Heart left ventricle (tissue), 16 donors: ENCODE results near the gene CYP4F3. TPM values are rescaled to one million over a fixed set of nuclear protein-coding genes. Genes with fewer than 3 reads are reported as not detected.
"Not testable (repeated sequence)": the region's sequence is repeated elsewhere in the genome, so short reads cannot be mapped to it uniquely, and the experiment has no call there.

ENCODE experiments used
- ATAC-seq, 4 donors: fragments of 200-7000 bp; cut with Tn5 transposase; one replicate each; pipeline ENCODE4 v1.9.1; 2020 to 2022; ENCODE audit warnings: moderate library complexity in 4 of 4, mild to moderate bottlenecking in 3 of 4, moderate number of reproducible peaks in 1 of 4
- DNase-seq, 5 donors: peaks; one replicate each; pipeline ENCODE4 v3.0.0-alpha.2; 2020
- H3K27ac ChIP-seq, 12 donors: fragments of 200-600 bp; sonication (generic) in 4 of 12; one replicate each; pipeline versions ENCODE4 v1.5.0 to v1.8.0; 2016 to 2022; ENCODE audit warnings: mild to moderate bottlenecking in 2 of 12
- H3K27me3 ChIP-seq, 9 donors: fragments of 200-600 bp; sonication (generic) in 2 of 9; one replicate each; pipeline versions ENCODE4 v1.5.1 to v1.8.0; 2016 to 2022; ENCODE audit warnings: mild to moderate bottlenecking in 3 of 9
- H3K36me3 ChIP-seq, 9 donors: fragments of 200-600 bp; sonication (generic) in 2 of 9; one replicate each; pipeline versions ENCODE4 v1.5.0 to v1.8.0; 2018 to 2022; ENCODE audit warnings: mild to moderate bottlenecking in 2 of 9
- H3K4me1 ChIP-seq, 12 donors: fragments of 200-600 bp; sonication (generic) in 4 of 12; one replicate each; pipeline versions ENCODE4 v1.5.0 to v1.8.0; 2016 to 2022; ENCODE audit warnings: mild to moderate bottlenecking in 3 of 12
- H3K4me3 ChIP-seq, 12 donors: fragments of 200-600 bp; sonication (generic) in 4 of 12; one replicate each; pipeline versions ENCODE4 v1.5.0 to v1.8.0; 2017 to 2022; ENCODE audit warnings: mild to moderate bottlenecking in 9 of 12, moderate library complexity in 4 of 12
- H3K9me3 ChIP-seq, 12 donors: fragments of 200-600 bp; sonication (generic) in 4 of 12; one replicate each; pipeline versions ENCODE4 v1.5.0 to v1.8.0; 2016 to 2022; ENCODE audit warnings: mild to moderate bottlenecking in 1 of 12
- POLR2A ChIP-seq, 2 donors: fragments of 450-650 bp; IDR thresholded peaks; one replicate each; pipeline ENCODE4 v1.6.1; 2017; ENCODE audit warnings: antibody characterized with exemption in 2 of 2, mild to moderate bottlenecking in 2 of 2, moderate library complexity in 2 of 2
- WGBS, 4 donors: extraction: QIAGEN DNeasy Blood & Tissue Kit in 2 of 4; methylation state at CpG; one replicate each; pipeline versions ENCODE4 v1.1.5 to v1.1.7; 2013 to 2018; 5-methylcytosine and 5-hydroxymethylcytosine counted together
- intact Hi-C, 10 donors: fragments of 100-400 bp; cut with DNase I; formaldehyde crosslinking; loops; one replicate each; pipeline versions ENCODE4 v1.11.1 to v1.14.2; 2022
- polyA plus RNA-seq, 2 donors: library from polyadenylated mRNA; stranded (reverse); fragments of 200-250 nt; gene quantifications; one replicate each; pipeline ENCODE4 v1.2.3, GENCODE V29; 2013
- total RNA-seq, 9 donors: library from RNA; depleted of rRNA in 2 of 9; stranded (reverse); fragments of >200 nt in 2 of 9; fragmentation: NEBNext Ultra II Directional in 3 of 9; extraction: Animal tissue kit (Norgen Biotek cat#: 25700) in 3 of 9; gene quantifications; one replicate each; pipeline versions ENCODE4 v1.1.0 to v1.2.4, GENCODE V29; 2016 to 2023
- TF ChIP-seq, protein P1 (sequence below), 12 donors: fragments of 200-600 bp; sonication (generic) in 4 of 12; IDR thresholded peaks; one replicate each; pipeline versions ENCODE4 v1.5.0 to v1.8.0; 2018 to 2022; ENCODE audit warnings: antibody characterized with exemption in 12 of 12, mild to moderate bottlenecking in 5 of 12
- donor health status: ischemic (EF 13 %, LVEDD 7.1; RV severe dilation, severe dysfunction).
- donor health status: healthy with polysubstance abuse.
- donor health status: DM: no; HTN: yes; CAD: no.
- donor health status: DM: no; HTN: no; CAD: no.
- donor health status: ischemic (EF 25% LVEDD 6.9; RV normal size, moderate dysfunction).
- donor health status: ischemic (EF 25% LVEDD 5.7; RV mildly dilated, moderate dysfunction).
- donor health status: healthy.
- donor health status: DM: yes; HTN: yes; CAD: no.
- donor health status: ischemic (EF 35%, LVEDD 5.7; RV mildly dilated, moderate dysfunction).
- donor health status: nonischemic (EF 11% LVEDD 7.7; RV severe dilation, severe dysfunction).
- donor health status: DM: yes; HTN: yes; CAD: no.
- donor health status: PGD.
- donor health status: ischemic (EF 29% LVEDD 5.4; RV normal size, mild dysfunction).
- donor health status: nonischemic (EF 23%, LVEDD 6.1; RV moderate dilation, normal function).

The CYP4F3 gene
- total and polyA plus RNA-seq, 11 donors, result 0.04 to 1.9 (median 0.29) TPM; not detected in 4

DNA sequence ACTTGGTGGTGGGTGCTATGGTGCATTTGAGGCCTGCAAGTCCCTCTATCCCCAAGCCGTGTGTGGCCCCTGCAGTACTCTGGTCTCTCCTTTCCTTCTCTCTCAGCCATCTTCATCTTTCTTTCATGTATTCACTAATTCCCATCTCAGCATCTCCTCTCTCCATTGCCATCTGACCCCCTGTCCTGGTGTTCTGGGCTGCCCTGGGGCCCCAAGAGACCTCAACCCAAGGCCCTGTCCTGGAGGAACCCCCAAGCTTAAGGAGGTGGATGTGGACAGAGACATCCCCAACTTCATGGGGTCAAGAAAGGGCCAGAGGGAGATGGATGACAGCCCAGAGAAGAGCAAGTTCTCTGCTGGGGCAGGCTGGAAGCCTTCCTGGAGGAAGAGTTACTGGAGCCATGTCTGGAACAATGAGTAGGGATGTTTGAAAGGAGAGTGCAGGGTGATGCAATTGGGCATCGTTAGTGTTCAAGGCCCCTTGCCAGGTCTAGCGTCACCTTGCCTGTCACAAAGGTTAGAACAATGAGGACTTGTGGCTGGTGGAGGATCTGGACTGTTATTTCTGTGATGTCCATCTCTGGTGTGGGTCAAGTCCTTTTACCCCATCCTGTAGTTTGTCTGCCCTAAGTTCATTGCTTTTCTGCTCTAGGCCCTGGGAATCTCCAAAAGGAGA, 3.5 kb downstream of the CYP4F3 start:
- TF ChIP-seq, protein P1, sequence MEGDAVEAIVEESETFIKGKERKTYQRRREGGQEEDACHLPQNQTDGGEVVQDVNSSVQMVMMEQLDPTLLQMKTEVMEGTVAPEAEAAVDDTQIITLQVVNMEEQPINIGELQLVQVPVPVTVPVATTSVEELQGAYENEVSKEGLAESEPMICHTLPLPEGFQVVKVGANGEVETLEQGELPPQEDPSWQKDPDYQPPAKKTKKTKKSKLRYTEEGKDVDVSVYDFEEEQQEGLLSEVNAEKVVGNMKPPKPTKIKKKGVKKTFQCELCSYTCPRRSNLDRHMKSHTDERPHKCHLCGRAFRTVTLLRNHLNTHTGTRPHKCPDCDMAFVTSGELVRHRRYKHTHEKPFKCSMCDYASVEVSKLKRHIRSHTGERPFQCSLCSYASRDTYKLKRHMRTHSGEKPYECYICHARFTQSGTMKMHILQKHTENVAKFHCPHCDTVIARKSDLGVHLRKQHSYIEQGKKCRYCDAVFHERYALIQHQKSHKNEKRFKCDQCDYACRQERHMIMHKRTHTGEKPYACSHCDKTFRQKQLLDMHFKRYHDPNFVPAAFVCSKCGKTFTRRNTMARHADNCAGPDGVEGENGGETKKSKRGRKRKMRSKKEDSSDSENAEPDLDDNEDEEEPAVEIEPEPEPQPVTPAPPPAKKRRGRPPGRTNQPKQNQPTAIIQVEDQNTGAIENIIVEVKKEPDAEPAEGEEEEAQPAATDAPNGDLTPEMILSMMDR (IDR thresholded peaks at IDR 0.05), result no peak
- no peak for TF ChIP-seq POLR2A (IDR thresholded peaks at IDR 0.05)
- H3K4me3 ChIP-seq, result no peak overlapping the region
- no peak for ATAC-seq
- 67 to 81% (median 80%) methylated on average over 3 of the region's 3 CpGs for WGBS, 4 donors
- no peak overlapping the region for H3K27ac ChIP-seq
- intact Hi-C loops, result no loop called here
- no peak for DNase-seq
- H3K36me3 ChIP-seq, result no peaks in the 10 kb centered on the region
- H3K4me1 ChIP-seq, result peaks cover 0 to 12% (median 0%) of the 10 kb centered on the region in 12 donors
- H3K9me3 ChIP-seq, result peaks cover 0 to 7% (median 0%) of the 10 kb centered on the region in 12 donors
- H3K27me3 ChIP-seq, result peaks cover 0 to 6% (median 0%) of the 10 kb centered on the region in 9 donors

GRCh38 chr19:15644816-15645215, 4.1 kb downstream of the CYP4F3 start:
- DNase-seq (no peak), ATAC-seq (no peak)
- peaks cover 0 to 7% (median 0%) of the 10 kb centered on the region in 12 donors for H3K9me3 ChIP-seq
- peaks cover 0 to 6% (median 0%) of the 10 kb centered on the region in 9 donors for H3K27me3 ChIP-seq
- H3K36me3 ChIP-seq, result no peaks in the 10 kb centered on the region
- no peak for TF ChIP-seq POLR2A (IDR thresholded peaks at IDR 0.05)
- TF ChIP-seq, protein P1 (IDR thresholded peaks at IDR 0.05), result no peak
- H3K27ac ChIP-seq, result no peak overlapping the region
- intact Hi-C loops, result no loop called here
- WGBS, 4 donors, result 45 to 60% (median 56%) methylated on average over 3 of the region's 3 CpGs
- H3K4me1 ChIP-seq, result peaks cover 0 to 12% (median 0%) of the 10 kb centered on the region in 12 donors
- H3K4me3 ChIP-seq, result no peak overlapping the region

- TF ChIP-seq, protein P1 (IDR thresholded peaks at IDR 0.05), result no peak
- TF ChIP-seq POLR2A (IDR thresholded peaks at IDR 0.05), result no peak
- Histone ChIP-seq H3K27ac (no peak overlapping the region), H3K36me3 (no peaks in the 10 kb centered on the region), H3K9me3 (peaks cover 0 to 7% (median 0%) of the 10 kb centered on the region in 12 donors), H3K27me3 (peaks cover 0 to 9% (median 0%) of the 10 kb centered on the region in 9 donors), H3K4me1 (no peaks in the 10 kb centered on the region), H3K4me3 (no peak overlapping the region)
- DNase-seq, result no peak
- no peak for ATAC-seq
- intact Hi-C loops, result no loop called here
- 56 to 71% (median 60%) methylated on average over 2 of the region's 2 CpGs for WGBS, 4 donors
These were observed 8.8 kb downstream of the CYP4F3 start for GRCh38 chr19:15649526-15649925.

GRCh38 chr19:15650123-15650522, 9.4 kb downstream of the CYP4F3 start:
- H3K4me1 ChIP-seq, H3K27ac ChIP-seq, DNase-seq, H3K9me3 ChIP-seq, H3K4me3 ChIP-seq, H3K36me3 ChIP-seq, intact Hi-C loops, ATAC-seq: not testable (repeated sequence)
- H3K27me3 ChIP-seq, result peaks cover 0 to 13% (median 0%) of the 10 kb centered on the region in 9 donors

DNA sequence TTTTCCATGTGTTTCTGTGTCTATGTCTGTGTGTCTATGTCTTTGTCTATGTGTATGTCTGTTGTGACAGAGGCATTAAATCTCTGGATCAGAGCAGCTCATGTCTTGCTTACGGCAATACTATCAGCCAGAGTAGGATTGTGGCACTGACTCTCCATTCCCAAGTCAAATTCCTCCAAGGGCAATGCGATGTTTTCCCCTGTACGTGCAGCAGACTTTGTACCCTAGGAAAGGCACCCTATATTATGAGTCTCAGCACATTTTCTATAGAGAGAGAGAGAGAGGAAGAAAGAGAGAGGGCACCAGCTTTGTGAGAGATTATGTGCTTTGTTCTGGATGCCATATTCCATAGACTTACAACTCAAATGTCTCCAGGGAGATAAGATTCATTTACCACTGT, 11.1 kb downstream of the CYP4F3 start:
- Histone ChIP-seq H3K4me3 (no peak overlapping the region), H3K36me3 (no peaks in the 10 kb centered on the region), H3K4me1 (no peaks in the 10 kb centered on the region), H3K9me3 (peaks cover 0 to 7% (median 0%) of the 10 kb centered on the region in 12 donors), H3K27me3 (peaks cover 0 to 13% (median 0%) of the 10 kb centered on the region in 9 donors), H3K27ac (no peak overlapping the region)
- ATAC-seq (no peak), DNase-seq (no peak)
- 56 to 81% (median 78%) methylated on average over 3 of the region's 3 CpGs for WGBS, 4 donors
- intact Hi-C loops, result no loop called here
- no peak for TF ChIP-seq POLR2A (IDR thresholded peaks at IDR 0.05)
- TF ChIP-seq, protein P1 (IDR thresholded peaks at IDR 0.05), result no peak
